ENCODE data around the gene CCIN.

- TF ChIP-seq, protein P1, sequence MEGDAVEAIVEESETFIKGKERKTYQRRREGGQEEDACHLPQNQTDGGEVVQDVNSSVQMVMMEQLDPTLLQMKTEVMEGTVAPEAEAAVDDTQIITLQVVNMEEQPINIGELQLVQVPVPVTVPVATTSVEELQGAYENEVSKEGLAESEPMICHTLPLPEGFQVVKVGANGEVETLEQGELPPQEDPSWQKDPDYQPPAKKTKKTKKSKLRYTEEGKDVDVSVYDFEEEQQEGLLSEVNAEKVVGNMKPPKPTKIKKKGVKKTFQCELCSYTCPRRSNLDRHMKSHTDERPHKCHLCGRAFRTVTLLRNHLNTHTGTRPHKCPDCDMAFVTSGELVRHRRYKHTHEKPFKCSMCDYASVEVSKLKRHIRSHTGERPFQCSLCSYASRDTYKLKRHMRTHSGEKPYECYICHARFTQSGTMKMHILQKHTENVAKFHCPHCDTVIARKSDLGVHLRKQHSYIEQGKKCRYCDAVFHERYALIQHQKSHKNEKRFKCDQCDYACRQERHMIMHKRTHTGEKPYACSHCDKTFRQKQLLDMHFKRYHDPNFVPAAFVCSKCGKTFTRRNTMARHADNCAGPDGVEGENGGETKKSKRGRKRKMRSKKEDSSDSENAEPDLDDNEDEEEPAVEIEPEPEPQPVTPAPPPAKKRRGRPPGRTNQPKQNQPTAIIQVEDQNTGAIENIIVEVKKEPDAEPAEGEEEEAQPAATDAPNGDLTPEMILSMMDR (IDR thresholded peaks at IDR 0.05; ENCODE audit: insufficient read depth, low read depth, low read length): no peak
- TF ChIP-seq EZH2 (IDR thresholded peaks at IDR 0.05; ENCODE audit: insufficient read depth, low read length): no peak
Measured at GRCh38 chr9:36169166-36169565, at the start of gene CCIN.

Data from astrocyte (in vitro differentiated cells and primary cell).